Measurements from ENCODE around the gene PREX1.
A peak's percentile ranks its signal among the peaks of the same experiment; 100 is the strongest.
"Not testable (repeated sequence)": the region's sequence is repeated elsewhere in the genome, so short reads cannot be mapped to it uniquely, and the experiment has no call there.

PREX1 gene

DNA sequence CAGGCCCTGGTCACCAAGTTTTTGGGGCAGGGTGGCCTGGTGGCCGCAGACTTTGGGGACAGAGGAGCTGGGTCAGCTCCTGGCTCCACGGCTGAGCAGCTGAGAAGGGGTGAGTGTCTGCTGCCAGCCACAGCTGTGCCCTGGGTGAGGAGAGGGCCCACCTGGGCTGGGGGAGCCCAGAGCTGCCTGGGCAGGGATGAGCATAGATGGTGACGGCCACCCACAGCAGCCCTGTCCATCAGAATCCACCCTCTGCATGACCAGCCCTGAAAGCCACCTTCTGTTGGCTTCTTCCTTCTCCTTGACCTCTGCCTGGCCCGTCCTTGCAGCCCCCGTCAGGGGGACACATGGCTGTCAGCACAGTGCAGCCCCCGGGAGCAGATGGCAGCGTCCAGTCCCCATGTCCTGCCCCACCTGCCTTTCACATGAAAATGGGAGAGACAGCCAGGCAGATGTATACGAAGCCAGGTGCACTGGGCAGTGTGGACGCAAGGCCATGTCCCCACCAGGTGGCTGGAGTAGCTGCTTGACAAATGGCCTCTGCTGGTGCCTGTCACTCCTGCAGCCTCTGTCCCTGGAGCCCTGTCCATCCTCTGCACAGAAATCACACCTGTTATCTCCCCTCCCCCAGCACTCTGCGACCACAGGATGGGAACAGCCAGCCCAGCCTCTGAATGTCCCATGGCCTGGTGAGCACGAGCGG, 220.8 kb downstream of the PREX1 start:
- TF ChIP-seq JUND (IDR thresholded peaks at IDR 0.05; ENCODE audit: low read depth) = no peak
- DNase-seq (ENCODE audit: low read depth in 1 of 2, low spot score in 1 of 2) = no peak
- in situ Hi-C loops (cut with HindIII; ENCODE audit: low pct_unique_long_range_greater_than_20kb, low sequenced_read_pairs) = no loop called here

DNA sequence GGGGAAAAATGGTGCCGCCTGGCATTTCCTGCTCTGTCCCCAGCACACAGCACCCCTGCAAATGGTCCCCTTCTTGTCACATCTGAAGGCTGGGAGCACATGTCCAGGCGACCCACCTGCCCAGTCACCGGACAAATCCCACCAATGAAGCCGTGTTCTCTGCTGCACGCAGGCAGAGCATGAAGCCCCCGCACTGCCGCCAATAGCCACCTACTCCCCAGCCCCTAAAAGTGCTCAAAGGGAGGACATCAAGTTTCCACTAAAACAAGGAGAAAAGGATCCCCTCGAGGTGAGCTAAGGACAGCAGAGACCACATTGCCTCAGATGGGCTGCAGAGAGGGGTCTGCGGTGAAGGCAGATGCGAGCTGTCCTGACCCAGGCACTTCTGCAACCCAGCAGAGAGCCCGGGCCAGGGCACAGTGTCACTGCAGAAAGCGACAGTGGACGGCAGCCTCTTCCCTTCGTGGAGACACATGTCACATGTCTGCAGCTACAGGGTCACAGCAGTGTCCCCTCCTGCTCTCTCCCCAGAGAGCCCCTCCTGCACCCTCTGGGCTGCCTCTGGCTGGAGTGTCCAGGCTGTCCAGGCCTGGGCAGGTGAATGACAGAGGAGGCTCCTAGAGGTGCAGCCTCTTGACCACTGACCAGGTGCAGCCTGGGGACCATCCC, 221.5 kb downstream of the PREX1 start:
- TF ChIP-seq JUND (IDR thresholded peaks at IDR 0.05; ENCODE audit: low read depth) = no peak
- in situ Hi-C loops (cut with HindIII; ENCODE audit: low pct_unique_long_range_greater_than_20kb, low sequenced_read_pairs) = no loop called here
- DNase-seq (ENCODE audit: low read depth in 1 of 2, low spot score in 1 of 2) = no peak

DNA sequence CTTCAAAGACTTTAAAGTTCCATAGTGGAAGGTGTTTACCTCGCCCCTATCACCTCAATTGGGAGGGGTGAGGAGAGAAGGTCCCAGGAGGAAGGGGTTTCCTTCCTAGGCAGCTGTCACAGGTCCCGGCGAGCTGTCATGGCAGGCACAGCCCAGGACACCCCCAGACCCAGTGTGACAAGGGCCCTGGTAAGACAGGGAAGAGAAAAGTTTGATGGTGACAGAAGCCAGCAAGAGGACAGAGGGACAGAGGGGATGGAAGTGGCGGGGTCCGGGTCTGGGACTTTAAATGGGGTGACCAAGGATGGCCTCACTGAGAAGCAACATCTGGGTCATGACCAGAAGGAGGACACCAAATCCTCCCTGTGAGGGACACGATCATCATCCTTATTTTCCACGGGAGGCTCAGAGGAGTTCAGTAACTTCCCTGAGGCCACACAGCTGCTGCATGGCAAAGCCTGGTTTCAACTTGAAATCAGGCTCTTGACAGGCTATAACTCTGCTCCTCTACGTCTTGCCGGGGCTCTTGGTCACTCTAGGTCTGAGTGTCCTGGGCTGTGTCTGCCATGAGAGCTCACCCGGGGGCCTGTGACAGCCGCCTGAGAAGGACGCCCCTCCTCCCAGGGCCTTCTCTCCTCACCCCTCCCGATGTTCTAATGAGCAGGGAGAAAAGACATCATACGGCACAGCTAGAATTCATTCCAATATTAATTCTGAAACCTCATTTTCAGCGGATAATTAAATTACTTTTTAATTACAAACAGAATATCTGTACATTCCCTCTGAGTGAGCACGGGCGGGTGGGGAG, 222.2 kb downstream of the PREX1 start:
- DNase-seq (ENCODE audit: low read depth in 1 of 2, low spot score in 1 of 2) = no peak
- in situ Hi-C loops (cut with HindIII; ENCODE audit: low pct_unique_long_range_greater_than_20kb, low sequenced_read_pairs) = no loop called here
- TF ChIP-seq JUND (IDR thresholded peaks at IDR 0.05; ENCODE audit: low read depth) = no peak

DNA sequence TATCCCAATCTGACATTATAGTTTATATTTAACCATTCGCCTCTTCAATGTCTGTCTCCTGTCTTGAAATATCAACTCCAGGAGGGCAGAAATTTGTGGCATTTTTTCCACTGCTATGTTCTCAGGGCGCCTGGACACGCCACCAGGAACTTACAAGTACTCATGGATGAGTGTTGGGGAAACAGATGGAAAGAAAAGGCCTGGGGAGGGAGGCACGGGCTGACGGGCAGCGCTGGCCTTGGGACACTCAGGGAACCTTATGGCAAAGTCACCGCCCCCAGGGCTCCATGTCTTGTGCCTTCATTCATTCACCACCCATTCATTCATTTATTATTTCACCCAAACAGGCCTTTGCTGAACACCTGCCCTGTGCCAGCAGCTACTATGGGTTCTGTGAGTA, 222.9 kb downstream of the PREX1 start:
- TF ChIP-seq JUND (IDR thresholded peaks at IDR 0.05; ENCODE audit: low read depth) = no peak
- in situ Hi-C loops (cut with HindIII; ENCODE audit: low pct_unique_long_range_greater_than_20kb, low sequenced_read_pairs) = no loop called here
- no peak for DNase-seq (ENCODE audit: low read depth in 1 of 2, low spot score in 1 of 2)

DNA sequence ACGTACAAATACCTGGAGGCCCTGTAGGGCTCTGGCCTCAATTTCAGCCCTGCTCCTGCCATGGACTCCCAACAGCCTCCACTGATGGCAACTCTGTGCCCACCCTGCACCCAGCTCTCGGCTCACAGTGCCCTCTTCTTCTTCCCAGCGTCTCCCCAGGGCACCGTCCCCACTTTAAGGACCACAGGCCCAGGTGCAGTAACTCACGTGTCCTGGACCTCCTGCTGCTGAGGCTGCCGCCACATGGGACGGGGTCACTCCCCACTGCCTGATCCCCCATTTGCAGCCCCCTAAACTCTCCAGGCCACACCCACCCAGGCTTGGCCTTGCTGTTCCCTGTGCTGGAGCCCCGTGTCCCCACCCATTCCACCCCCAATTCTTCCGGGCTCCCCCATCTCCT, 223.4 kb downstream of the PREX1 start:
- no peak for DNase-seq (ENCODE audit: low read depth in 1 of 2, low spot score in 1 of 2)
- no peak for TF ChIP-seq JUND (IDR thresholded peaks at IDR 0.05; ENCODE audit: low read depth)
- in situ Hi-C loops (cut with HindIII; ENCODE audit: low pct_unique_long_range_greater_than_20kb, low sequenced_read_pairs) = no loop called here

DNA sequence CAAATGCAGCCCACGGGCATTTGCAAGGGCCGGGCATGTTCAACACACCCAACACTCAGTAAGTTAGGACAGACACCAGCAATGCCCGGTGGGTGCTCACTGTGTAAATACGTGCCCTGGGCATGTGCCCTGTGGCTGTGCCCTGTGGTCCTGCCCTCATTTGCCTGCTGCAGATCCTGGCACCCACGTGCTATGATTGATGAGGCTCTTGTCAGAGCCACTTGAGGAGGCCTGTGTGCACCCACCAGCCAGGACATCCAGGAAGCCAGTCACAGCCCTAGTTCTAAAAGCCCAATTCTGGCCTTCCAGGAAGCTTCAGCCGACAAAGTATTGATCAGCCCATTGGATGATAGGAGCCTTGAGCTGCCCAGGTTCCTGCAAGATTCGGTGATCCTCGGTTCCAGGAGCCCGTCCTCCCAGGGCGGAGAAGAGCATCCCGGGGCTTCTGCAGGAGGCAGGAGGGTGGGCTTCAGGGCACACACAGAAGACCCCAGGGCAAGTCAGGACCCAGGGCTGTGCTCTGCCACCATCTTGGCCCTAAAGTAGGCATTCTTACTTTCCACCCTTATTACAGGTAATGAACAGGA, 223.9 kb downstream of the PREX1 start:
- no peak for TF ChIP-seq JUND (IDR thresholded peaks at IDR 0.05; ENCODE audit: low read depth)
- in situ Hi-C loops (cut with HindIII; ENCODE audit: low pct_unique_long_range_greater_than_20kb, low sequenced_read_pairs) = no loop called here
- no peak for DNase-seq (ENCODE audit: low read depth in 1 of 2, low spot score in 1 of 2)

DNA sequence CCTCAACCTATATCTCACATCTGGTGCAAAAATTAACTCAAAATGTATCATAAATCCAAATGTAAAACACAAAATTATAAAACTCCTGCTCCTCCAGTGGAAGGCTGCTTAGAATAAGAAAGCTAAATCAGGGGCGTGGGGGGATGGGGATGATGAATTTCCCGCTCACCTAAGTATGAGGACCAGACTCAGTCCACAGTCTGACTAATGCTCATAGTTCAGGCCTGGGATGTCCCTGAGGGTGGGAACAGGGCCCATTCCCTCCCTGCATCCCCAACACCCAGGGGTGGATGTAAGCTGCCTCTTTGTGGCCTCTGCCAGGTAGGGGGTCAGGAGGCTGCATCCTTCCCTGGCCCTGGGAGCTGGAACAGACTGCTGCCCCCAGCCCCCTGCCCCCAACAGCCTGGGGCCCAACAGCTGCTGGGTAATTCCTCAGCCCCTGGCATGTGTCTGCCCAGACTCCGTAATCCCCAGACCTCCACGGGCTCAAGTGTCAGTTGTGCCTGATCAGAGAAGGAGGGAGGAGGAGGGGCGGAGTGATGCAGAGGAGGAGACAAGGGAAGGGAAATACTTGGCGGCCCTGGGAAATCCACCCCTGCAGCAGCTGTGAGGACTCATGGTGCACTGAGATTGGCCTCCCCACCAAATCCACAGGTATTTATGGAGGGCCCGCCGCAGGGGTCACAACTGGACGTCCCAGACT, 224.5 kb downstream of the PREX1 start:
- no peak for DNase-seq (ENCODE audit: low read depth in 1 of 2, low spot score in 1 of 2)
- no peak for TF ChIP-seq JUND (IDR thresholded peaks at IDR 0.05; ENCODE audit: low read depth)
- in situ Hi-C loops (cut with HindIII; ENCODE audit: low pct_unique_long_range_greater_than_20kb, low sequenced_read_pairs) = no loop called here

DNA sequence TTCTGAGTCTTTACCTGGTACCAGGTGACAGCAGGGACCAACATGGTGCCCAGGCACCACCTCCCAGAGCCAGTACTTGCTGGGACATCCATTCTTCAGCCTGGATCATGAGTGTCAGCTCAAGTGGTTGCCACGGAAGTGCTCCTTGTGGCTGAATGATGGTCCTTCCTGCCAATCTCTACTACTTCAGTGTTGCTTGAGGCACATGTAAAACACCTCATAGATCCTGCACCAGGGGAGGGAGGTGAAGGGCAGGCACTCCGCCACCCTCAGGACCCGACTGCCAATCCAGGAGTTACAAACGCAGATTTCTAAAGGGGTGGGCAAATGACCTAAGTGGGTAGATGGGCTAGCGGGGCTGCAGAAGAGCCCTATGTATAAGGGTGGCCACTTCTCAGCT, 226.0 kb downstream of the PREX1 start:
- in situ Hi-C loops (cut with HindIII; ENCODE audit: low pct_unique_long_range_greater_than_20kb, low sequenced_read_pairs) = no loop called here
- no peak for TF ChIP-seq JUND (IDR thresholded peaks at IDR 0.05; ENCODE audit: low read depth)
- no peak for DNase-seq (ENCODE audit: low read depth in 1 of 2, low spot score in 1 of 2)

DNA sequence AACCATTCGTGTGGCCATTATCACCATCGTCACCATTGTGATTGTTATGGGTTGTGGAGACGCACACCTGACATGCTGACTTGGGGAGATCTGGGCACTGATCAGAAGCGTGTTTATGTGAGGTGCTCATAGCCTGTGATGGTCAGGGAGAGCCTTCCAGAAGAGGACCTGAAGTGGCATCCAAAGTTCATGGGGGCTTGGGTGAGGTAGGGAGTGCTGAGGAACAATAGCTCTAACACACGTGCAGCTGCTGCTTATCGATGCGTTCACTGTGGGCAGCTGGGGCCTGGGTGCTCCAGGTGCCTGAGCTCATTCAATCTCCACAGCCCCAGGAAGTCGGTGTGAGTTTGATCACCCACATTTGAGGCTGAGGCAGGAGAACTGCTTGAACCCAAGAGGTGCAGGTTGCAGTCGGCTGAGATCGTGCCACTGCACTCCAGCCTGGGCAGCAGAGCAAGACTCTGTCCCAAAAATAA, 227.3 kb downstream of the PREX1 start:
- no peak for DNase-seq (ENCODE audit: low read depth in 1 of 2, low spot score in 1 of 2)
- no peak for TF ChIP-seq JUND (IDR thresholded peaks at IDR 0.05; ENCODE audit: low read depth)
- in situ Hi-C loops (cut with HindIII; ENCODE audit: low pct_unique_long_range_greater_than_20kb, low sequenced_read_pairs) = no loop called here

DNA sequence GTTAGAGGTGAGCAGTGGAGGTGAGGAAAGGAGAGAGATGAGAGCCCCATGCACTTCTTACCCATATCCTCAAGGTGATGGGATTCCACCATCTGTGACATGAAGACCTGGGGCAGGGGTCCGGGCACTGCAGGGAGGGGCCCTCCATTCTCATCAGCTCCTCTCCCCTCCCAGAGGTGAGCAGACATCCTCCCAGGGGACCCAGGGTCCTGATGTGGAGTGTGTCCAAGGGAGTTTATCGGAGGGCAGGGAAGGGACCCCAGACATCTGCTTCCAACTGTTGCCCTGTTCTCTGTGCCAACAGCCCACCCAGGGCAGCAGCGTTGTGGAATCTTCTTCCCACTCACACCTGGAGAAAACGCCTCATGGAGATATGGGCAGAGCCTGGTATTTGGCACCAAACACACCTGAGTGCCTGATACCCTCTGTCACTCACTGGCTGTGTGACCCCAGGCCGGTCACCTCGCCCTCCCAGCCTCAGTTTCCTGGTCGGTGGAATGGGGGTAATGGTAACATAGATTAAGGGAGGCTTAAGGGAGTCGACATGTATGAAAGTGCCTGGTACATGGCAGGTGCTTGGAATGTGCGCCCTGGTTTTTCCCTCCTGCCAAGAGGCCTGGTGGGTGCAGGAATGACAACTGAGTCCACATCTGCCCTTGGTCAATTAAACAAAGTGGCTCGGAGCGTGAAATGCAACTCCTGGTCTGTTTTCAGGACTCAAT, 227.9 kb downstream of the PREX1 start:
- TF ChIP-seq JUND (IDR thresholded peaks at IDR 0.05; ENCODE audit: low read depth) = no peak
- no peak for DNase-seq (ENCODE audit: low read depth in 1 of 2, low spot score in 1 of 2)
- in situ Hi-C loops (cut with HindIII; ENCODE audit: low pct_unique_long_range_greater_than_20kb, low sequenced_read_pairs) = no loop called here

DNA sequence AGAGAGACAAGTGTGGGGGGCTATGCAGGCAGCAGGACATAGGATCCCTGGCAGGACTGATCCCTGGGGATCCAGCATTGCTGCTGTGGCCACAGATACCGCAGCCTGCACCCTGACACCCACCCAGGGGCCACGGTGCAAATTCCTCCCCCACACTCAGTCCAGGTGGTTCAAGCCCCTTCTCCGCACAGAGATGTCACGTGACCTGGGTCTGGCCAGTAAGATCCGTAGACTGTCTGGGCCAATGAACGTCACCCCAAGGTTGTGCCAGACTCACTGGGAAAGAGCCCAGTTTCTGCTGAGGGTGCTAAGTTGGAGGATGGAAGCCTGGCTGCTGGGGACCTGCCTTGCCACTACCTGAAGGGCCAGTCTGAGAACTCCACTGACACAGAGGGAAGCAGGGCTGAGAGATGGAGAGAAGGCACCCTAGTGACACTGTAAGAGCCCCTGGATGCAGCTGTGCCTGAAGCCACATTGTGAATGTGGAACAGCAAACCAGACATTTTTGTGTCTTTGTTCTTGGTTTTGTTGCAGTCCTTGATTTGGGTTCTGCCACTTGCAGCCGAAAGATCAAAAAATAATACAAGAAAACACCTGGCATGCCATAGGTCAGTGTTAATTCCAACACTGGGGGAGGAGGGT, 228.6 kb downstream of the PREX1 start:
- no peak for DNase-seq (ENCODE audit: low read depth in 1 of 2, low spot score in 1 of 2)
- in situ Hi-C loops (cut with HindIII; ENCODE audit: low pct_unique_long_range_greater_than_20kb, low sequenced_read_pairs) = no loop called here
- TF ChIP-seq JUND (IDR thresholded peaks at IDR 0.05; ENCODE audit: low read depth) = no peak

DNA sequence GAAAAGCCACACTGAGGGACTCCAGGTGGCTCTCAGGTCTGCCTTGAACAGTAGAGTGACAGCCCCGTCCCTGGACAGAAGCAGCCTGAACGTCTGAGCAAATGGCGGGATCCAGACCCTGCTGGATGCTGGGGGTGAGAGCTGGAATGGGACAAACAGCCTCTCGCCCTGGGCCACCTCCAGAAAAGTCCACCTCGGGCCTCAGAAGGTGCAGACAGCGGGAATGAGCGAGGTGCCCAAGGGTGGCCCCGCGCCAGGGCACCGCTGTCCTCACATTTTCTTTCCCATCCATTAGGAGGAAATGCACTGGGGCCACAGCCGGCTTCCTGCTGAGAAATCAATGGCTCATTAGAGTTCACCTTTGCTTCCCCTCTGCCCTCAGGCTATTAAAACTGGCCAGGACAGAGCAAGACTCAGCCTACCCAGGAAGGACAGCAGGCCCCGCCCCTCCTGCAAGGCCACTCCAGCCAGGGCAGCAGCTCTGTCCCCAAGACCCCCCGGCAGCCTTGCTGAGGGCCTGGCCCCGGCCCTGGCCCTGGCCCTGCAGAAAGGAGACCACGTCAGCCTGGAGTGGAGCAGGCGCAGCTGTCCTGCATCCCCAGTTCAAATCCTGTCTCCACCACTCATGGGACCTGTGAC, 229.4 kb downstream of the PREX1 start:
- in situ Hi-C loops (cut with HindIII; ENCODE audit: low pct_unique_long_range_greater_than_20kb, low sequenced_read_pairs) = not testable (repeated sequence)
- peak in 1 of 2 experiments; percentile 62 for DNase-seq (ENCODE audit: low read depth in 1 of 2, low spot score in 1 of 2)

Measured in T47D (cell line).